ENCODE measurements around the gene ZC3H14. TPM values are rescaled to one million over a fixed set of nuclear protein-coding genes. Genes with fewer than 3 reads are reported as not detected.

Gene ZC3H14
- total RNA-seq, 4 donors from 2014 or later: 34.0 to 49.5 (median 42.4) TPM

DNA sequence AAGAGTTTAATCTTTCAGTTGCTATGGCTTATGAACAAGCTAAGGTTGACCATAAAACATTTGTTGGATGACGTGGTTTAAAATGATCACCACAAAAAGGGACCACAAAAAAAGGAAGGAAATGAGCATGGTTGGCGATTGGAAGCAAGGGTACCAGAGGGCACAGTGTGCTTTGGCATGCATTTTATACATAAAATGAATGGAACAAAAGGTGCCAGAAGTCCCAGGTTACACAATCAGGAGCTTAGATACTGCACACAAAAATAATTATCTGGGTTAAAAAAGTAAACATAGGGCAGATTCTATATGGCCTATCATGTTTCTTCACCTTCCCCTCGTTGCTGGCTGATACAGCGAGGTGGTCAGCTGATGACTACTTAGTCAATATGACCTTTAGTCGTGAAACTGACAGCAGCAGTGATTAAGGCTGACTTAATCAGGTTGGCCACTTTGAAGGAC, 50.7 kb downstream of the ZC3H14 start:
- Histone ChIP-seq H3K4me1 (peaks cover 0 to 4% of the 10 kb centered on the region in 2 donors), H3K4me3 (no peak overlapping the region), H3K36me3 (peaks cover 9 to 45% of the 10 kb centered on the region in 2 donors), H3K9me3 (no peaks in the 10 kb centered on the region), H3K27me3 (no peaks in the 10 kb centered on the region), H3K27ac (no peak overlapping the region)
- ATAC-seq (no peak), DNase-seq (no peak)
- intact Hi-C loops (cut with DNase I; ENCODE audit: low total_unique reads) (no loop called here), in situ Hi-C loops (cut with MboI; ENCODE audit: low sequenced_read_pairs in 4 of 4) (no loop called here)
- TF ChIP-seq POLR2A (IDR thresholded peaks at IDR 0.05): no peak
- TF ChIP-seq, protein P1, sequence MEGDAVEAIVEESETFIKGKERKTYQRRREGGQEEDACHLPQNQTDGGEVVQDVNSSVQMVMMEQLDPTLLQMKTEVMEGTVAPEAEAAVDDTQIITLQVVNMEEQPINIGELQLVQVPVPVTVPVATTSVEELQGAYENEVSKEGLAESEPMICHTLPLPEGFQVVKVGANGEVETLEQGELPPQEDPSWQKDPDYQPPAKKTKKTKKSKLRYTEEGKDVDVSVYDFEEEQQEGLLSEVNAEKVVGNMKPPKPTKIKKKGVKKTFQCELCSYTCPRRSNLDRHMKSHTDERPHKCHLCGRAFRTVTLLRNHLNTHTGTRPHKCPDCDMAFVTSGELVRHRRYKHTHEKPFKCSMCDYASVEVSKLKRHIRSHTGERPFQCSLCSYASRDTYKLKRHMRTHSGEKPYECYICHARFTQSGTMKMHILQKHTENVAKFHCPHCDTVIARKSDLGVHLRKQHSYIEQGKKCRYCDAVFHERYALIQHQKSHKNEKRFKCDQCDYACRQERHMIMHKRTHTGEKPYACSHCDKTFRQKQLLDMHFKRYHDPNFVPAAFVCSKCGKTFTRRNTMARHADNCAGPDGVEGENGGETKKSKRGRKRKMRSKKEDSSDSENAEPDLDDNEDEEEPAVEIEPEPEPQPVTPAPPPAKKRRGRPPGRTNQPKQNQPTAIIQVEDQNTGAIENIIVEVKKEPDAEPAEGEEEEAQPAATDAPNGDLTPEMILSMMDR (IDR thresholded peaks at IDR 0.05 in 4 of 5, conservative IDR thresholded peaks at IDR 0.05 in 1 of 5): no peak

DNA sequence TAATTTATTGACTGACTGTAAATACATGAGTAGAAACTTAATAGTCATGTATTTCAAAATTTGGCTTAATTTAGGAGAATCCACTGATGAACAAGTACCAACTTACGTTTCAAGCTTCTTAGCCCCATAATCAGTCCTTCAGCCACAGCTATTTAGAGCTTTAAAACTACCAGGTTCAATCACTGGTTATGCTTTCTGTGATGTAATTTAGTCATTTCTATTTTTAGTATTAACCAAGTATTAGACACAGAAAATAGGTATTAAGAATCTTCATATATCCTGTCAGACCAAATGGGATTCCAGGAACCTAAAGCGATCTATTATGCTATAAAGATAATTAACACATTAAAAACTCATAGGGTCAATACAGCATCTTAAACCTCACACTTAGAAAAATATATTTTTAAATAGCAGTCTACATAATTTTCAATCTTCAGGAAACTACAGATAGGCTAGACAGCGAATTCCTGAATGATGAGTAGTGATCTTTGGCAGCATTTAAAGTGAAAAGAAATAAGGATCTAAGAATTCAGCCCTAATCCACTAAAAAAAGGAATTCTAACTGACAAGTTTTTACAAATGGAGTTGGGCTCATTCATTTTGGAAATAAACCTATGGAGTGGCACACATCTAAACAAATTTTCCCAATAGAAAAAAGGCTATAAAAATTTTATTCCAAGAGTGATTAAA, 51.5 kb downstream of the ZC3H14 start:
- peaks cover 9 to 40% of the 10 kb centered on the region in 2 donors for H3K36me3 ChIP-seq

DNA sequence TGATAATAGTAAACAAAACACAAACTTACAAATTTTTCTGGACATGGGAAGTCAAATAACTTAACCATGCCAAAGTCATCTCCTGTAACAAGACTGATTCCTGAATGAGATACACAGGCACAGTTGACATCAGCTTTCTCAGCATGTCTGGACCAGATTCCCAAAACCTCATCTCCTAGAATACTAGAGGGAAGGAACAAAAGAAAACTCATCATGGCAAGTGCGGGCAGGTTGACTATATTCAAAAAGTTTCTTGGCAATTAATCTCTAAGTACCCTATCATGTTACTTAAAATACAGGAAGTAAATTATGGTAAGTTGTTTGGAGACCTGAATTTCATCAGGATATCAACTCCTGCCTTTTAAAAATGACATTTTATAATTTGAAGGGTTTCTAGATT, 53.9 kb downstream of the ZC3H14 start:
- in situ Hi-C loops (cut with MboI; ENCODE audit: low sequenced_read_pairs in 4 of 4) (no loop called here), intact Hi-C loops (cut with DNase I; ENCODE audit: low total_unique reads) (no loop called here)
- Histone ChIP-seq H3K27ac (no peak overlapping the region), H3K4me3 (no peak overlapping the region), H3K9me3 (no peaks in the 10 kb centered on the region), H3K36me3 (peaks cover 6 to 18% of the 10 kb centered on the region in 2 donors), H3K4me1 (peaks cover 0 to 4% of the 10 kb centered on the region in 2 donors), H3K27me3 (no peaks in the 10 kb centered on the region)
- ATAC-seq: no peak
- TF ChIP-seq POLR2A (IDR thresholded peaks at IDR 0.05): no peak
- TF ChIP-seq, protein P1 (IDR thresholded peaks at IDR 0.05 in 4 of 5, conservative IDR thresholded peaks at IDR 0.05 in 1 of 5): no peak
- DNase-seq: no peak

More for the DNA sequence above, 51.5 kb downstream of the ZC3H14 start:
- intact Hi-C loops (cut with DNase I; ENCODE audit: low total_unique reads) (no loop called here), in situ Hi-C loops (cut with MboI; ENCODE audit: low sequenced_read_pairs in 4 of 4) (no loop called here)
- no peak overlapping the region for H3K27ac ChIP-seq
- peaks cover 0 to 4% of the 10 kb centered on the region in 2 donors for H3K4me1 ChIP-seq
- ATAC-seq (no peak), DNase-seq (no peak)
- no peak overlapping the region for H3K4me3 ChIP-seq
- TF ChIP-seq, protein P1 (IDR thresholded peaks at IDR 0.05 in 4 of 5, conservative IDR thresholded peaks at IDR 0.05 in 1 of 5): no peak
- TF ChIP-seq POLR2A (IDR thresholded peaks at IDR 0.05): no peak
- no peaks in the 10 kb centered on the region for H3K27me3 ChIP-seq
- no peaks in the 10 kb centered on the region for H3K9me3 ChIP-seq

DNA sequence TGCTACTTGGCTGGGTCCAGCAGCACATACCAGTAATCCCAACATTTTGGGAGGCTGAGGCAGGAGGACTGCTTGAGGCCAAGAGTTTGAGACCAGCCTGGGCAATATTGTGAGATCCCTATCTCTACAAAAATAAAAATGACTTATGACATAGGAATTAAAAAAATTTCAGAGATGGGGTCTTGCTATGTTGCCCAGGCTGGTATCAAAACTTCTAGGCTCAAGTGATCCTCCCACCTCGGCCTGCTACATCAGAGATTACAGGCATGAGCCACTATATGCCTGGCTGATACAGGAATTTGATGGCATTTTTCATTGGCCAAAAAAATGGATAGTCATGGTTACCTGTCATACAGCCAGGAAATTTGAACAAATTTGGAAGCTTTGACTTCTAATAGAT, 54.6 kb downstream of the ZC3H14 start:
- Histone ChIP-seq H3K27ac (no peak overlapping the region), H3K9me3 (no peaks in the 10 kb centered on the region), H3K36me3 (peaks cover 0 to 11% of the 10 kb centered on the region in 2 donors), H3K4me1 (peaks cover 0 to 4% of the 10 kb centered on the region in 2 donors), H3K27me3 (no peaks in the 10 kb centered on the region), H3K4me3 (no peak overlapping the region)
- ATAC-seq (no peak), DNase-seq (no peak)
- intact Hi-C loops (cut with DNase I; ENCODE audit: low total_unique reads): no loop called here
- no peak for TF ChIP-seq POLR2A (IDR thresholded peaks at IDR 0.05)
- TF ChIP-seq, protein P1 (IDR thresholded peaks at IDR 0.05 in 4 of 5, conservative IDR thresholded peaks at IDR 0.05 in 1 of 5): no peak
- in situ Hi-C loops (cut with MboI; ENCODE audit: low sequenced_read_pairs in 4 of 4): no loop called here
